Smooth muscle cell (in vitro differentiated cells): ENCODE data around the gene AHCY. TPM values are rescaled to one million over a fixed set of nuclear protein-coding genes. Genes with fewer than 3 reads are reported as not detected.
"Not testable (repeated sequence)": the region's sequence is repeated elsewhere in the genome, so short reads cannot be mapped to it uniquely, and the experiment has no call there.

Source experiments
- DNase-seq: peaks from one replicate; lab custom pipeline; 2025; ENCODE audit not compliant: unreplicated experiment; lab: John Stamatoyannopoulos, UW
- H2AFZ ChIP-seq: fragments of 200-600 bp; sonication (generic); 2 replicates; pipeline ENCODE4 v1.6.0; 2016; ENCODE audit warnings: antibody characterized with exemption, low read depth, mild to moderate bottlenecking
- H3F3A ChIP-seq: fragments of 200-600 bp; sonication (generic); 2 replicates; pipeline ENCODE4 v1.6.0; 2017; ENCODE audit warnings: antibody characterized with exemption, low read depth
- H3K27ac ChIP-seq: fragments of 200-600 bp; sonication (generic); 2 replicates; pipeline ENCODE4 v1.5.1; 2016; ENCODE audit warnings: low read depth, mild to moderate bottlenecking
- H3K27me3 ChIP-seq: fragments of 200-600 bp; sonication (generic); 2 replicates; pipeline ENCODE4 v1.6.1; 2016; ENCODE audit warnings: low read depth, mild to moderate bottlenecking
- H3K36me3 ChIP-seq: fragments of 200-600 bp; sonication (generic); 2 replicates; pipeline ENCODE4 v1.5.1; 2016; ENCODE audit warnings: low read depth
- H3K4me1 ChIP-seq: fragments of 200-600 bp; sonication (generic); 2 replicates; pipeline ENCODE4 v1.5.1; 2016; ENCODE audit warnings: low read depth
- H3K4me2 ChIP-seq: fragments of 200-600 bp; sonication (generic); 2 replicates; pipeline ENCODE4 v1.6.0; 2016; ENCODE audit warnings: mild to moderate bottlenecking
- H3K4me3 ChIP-seq: fragments of 200-600 bp; sonication (generic); 2 replicates; pipeline ENCODE4 v1.5.1; 2016; ENCODE audit warnings: mild to moderate bottlenecking
- H3K79me2 ChIP-seq: fragments of 200-600 bp; sonication (generic); 2 replicates; pipeline ENCODE4 v1.6.0; 2016; ENCODE audit warnings: low read depth, mild to moderate bottlenecking
- H3K9ac ChIP-seq: fragments of 200-600 bp; sonication (generic); 2 replicates; pipeline ENCODE4 v1.6.0; 2016; ENCODE audit warnings: low read depth
- H3K9me3 ChIP-seq: fragments of 200-600 bp; sonication (generic); replicated peaks from 2 replicates; pipeline ENCODE4 v1.5.1; 2016; ENCODE audit warnings: low read depth
- H4K20me1 ChIP-seq: fragments of 200-600 bp; sonication (generic); 2 replicates; pipeline ENCODE4 v1.6.0; 2016; ENCODE audit warnings: low read depth
- CTCF ChIP-seq: fragments of 200-600 bp; sonication (generic); IDR thresholded peaks from 2 replicates; pipeline ENCODE4 v1.5.1; 2017; ENCODE audit warnings: borderline replicate concordance, mild to moderate bottlenecking, antibody characterized with exemption; ENCODE audit not compliant: insufficient read depth, poor library complexity, severe bottlenecking
- WGBS: methylation state at CpG from one replicate; pipeline ENCODE4 v1.1.7; 2016; ENCODE audit warnings: low lambda C conversion rate; 5-methylcytosine and 5-hydroxymethylcytosine counted together
- polyA plus RNA-seq: library from polyadenylated mRNA; unstranded; fragments of >200 nt; fragmentation: Nextera tagmentation; extraction: Ambion mirVana; gene quantifications from 2 replicates; pipeline ENCODE4 v1.2.1, GENCODE V29; 2016
- total RNA-seq: library from RNA; depleted of rRNA; stranded (reverse); fragments of >200 nt; gene quantifications from 2 replicates; pipeline ENCODE4 v1.2.3, GENCODE V29; 2014

AHCY gene
- total and polyA plus RNA-seq, 2 experiments from 2014 or later = 39.4 to 73.8 TPM

- no peaks in the 10 kb centered on the region for H3K9me3 ChIP-seq
- TF ChIP-seq CTCF = no peak
- H3F3A ChIP-seq = peaks cover 8% of the 10 kb centered on the region
- no peak overlapping the region for H2AFZ ChIP-seq
- 86% methylated on average over 3 of the region's 3 CpGs for WGBS
- H3K79me2 ChIP-seq = peaks cover 59% of the 10 kb centered on the region
- no peak overlapping the region for H3K27ac ChIP-seq
- H3K4me2 ChIP-seq = no peak overlapping the region
- H3K27me3 ChIP-seq = no peaks in the 10 kb centered on the region
- H3K4me1 ChIP-seq = peaks cover 14% of the 10 kb centered on the region
- H3K9ac ChIP-seq = no peak overlapping the region
- no peaks in the 10 kb centered on the region for H3K36me3 ChIP-seq
- peaks cover 28% of the 10 kb centered on the region for H4K20me1 ChIP-seq
- no peak for DNase-seq
- H3K4me3 ChIP-seq = no peak overlapping the region
These were observed 2.8 kb downstream of the AHCY start for GRCh38 chr20:34300256-34300806.

- WGBS = 94% methylated on average over 11 of the region's 11 CpGs
- no peak for TF ChIP-seq CTCF
- Histone ChIP-seq H3K79me2 (peaks cover 59% of the 10 kb centered on the region), H3K27ac (no peak overlapping the region), H3K36me3 (no peaks in the 10 kb centered on the region), H3F3A (peaks cover 8% of the 10 kb centered on the region), H3K9ac (no peak overlapping the region), H2AFZ (no peak overlapping the region), H3K4me3 (no peak overlapping the region), H3K4me1 (peaks cover 14% of the 10 kb centered on the region), H4K20me1 (peaks cover 35% of the 10 kb centered on the region), H3K9me3 (no peaks in the 10 kb centered on the region), H3K27me3 (no peaks in the 10 kb centered on the region), H3K4me2 (no peak overlapping the region)
- DNase-seq = no peak
These were observed 3.4 kb downstream of the AHCY start for GRCh38 chr20:34299556-34300255.

- not testable (repeated sequence) for H3K27ac ChIP-seq, H3F3A ChIP-seq, H2AFZ ChIP-seq, H3K27me3 ChIP-seq, H3K36me3 ChIP-seq, H3K4me3 ChIP-seq, H3K9me3 ChIP-seq, DNase-seq, H3K9ac ChIP-seq, H3K4me2 ChIP-seq
- peaks cover 40% of the 10 kb centered on the region for H4K20me1 ChIP-seq
- peaks cover 59% of the 10 kb centered on the region for H3K79me2 ChIP-seq
- peaks cover 14% of the 10 kb centered on the region for H3K4me1 ChIP-seq
- 30% methylated on average over 10 of the region's 15 CpGs for WGBS
- TF ChIP-seq CTCF = peak; percentile 36
These were observed 4.8 kb downstream of the AHCY start for GRCh38 chr20:34298294-34298784.
